ENCODE data around the gene MDN1. TPM values are rescaled to one million over a fixed set of nuclear protein-coding genes. Genes with fewer than 3 reads are reported as not detected.

The MDN1 gene
- total and polyA plus RNA-seq, 2 of the 13 experiments (the other 11 are each of a cell fraction or from before 2014, with no cell fraction given), result 18.8 to 52.9 TPM

GRCh38 chr6:89706121-89706520 lies 113.5 kb downstream of the MDN1 start (continued):
- no peak for TF ChIP-seq MAF1 (CRISPR knock-in tag; IDR thresholded peaks at IDR 0.05; ENCODE audit: borderline replicate concordance)
- TF ChIP-seq THAP9 (CRISPR knock-in tag; IDR thresholded peaks at IDR 0.05; ENCODE audit: borderline replicate concordance), result no peak
- no peak for TF ChIP-seq U2AF1 (optimal IDR thresholded peaks at IDR 0.05; ENCODE audit: low read depth, low read length)

GRCh38 chr6:89703292-89703691 lies 116.3 kb downstream of the MDN1 start:
- ATAC-seq (no peak), FAIRE-seq (no peak), DNase-seq (ENCODE audit: low spot score) (no peak)
- no peak overlapping the region for H3K4me2 ChIP-seq (ENCODE audit: low read depth, low read length)
- in situ Hi-C loops (cut with HindIII; ENCODE audit: extremely low pct_ligation_motif_present, low pct_unique_long_range_greater_than_20kb), result no loop called here
- H3K27ac ChIP-seq (ENCODE audit: extremely low read length, insufficient read depth, low read length), result no peak overlapping the region
- no peak overlapping the region for H3K4me3 ChIP-seq (replicated peaks in 1 of 3; ENCODE audit: insufficient read depth in 1 of 3, low read depth in 2 of 3, low read length in 3 of 3)
- no peaks in the 10 kb centered on the region for H3K27me3 ChIP-seq (ENCODE audit: control insufficient read depth in 1 of 2, insufficient read depth in 2 of 2, low read length in 2 of 2)
- BruUV-seq (replicated peaks), result no TSS peak
- H4K20me1 ChIP-seq (ENCODE audit: insufficient read depth, low read length), result no peaks in the 10 kb centered on the region
- no peak overlapping the region for H2AFZ ChIP-seq (ENCODE audit: low read length)
- CTCF ChIA-PET (ENCODE audit: low intra/inter-chr PET ratio, low total read pairs), result no interaction called here
- H3K9ac ChIP-seq (ENCODE audit: insufficient read depth, low read depth, low read length), result no peak overlapping the region
- peaks cover 11 to 72% of the 10 kb centered on the region in 2 experiments for H3K36me3 ChIP-seq (replicated peaks in 1 of 2; ENCODE audit: control insufficient read depth in 1 of 2, insufficient read depth in 2 of 2, low read length in 2 of 2)
- intact Hi-C loops (cut with micrococcal nuclease; ENCODE audit: unreplicated experiment), result no loop called here
- no peaks in the 10 kb centered on the region for H3K79me2 ChIP-seq (ENCODE audit: insufficient read depth, low read length)
- WGBS (ENCODE audit: low lambda C conversion rate), result 100% methylated on average over 1 of the region's 1 CpG
- POLR2A ChIA-PET, result no interaction called here
- peaks cover 7% of the 10 kb centered on the region for H3K4me1 ChIP-seq (ENCODE audit: insufficient read depth, low read length)
- no peaks in the 10 kb centered on the region for H3K9me3 ChIP-seq (ENCODE audit: low read length)
- TF ChIP-seq, protein P1, sequence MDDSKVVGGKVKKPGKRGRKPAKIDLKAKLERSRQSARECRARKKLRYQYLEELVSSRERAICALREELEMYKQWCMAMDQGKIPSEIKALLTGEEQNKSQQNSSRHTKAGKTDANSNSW (CRISPR knock-in tag; IDR thresholded peaks at IDR 0.05; ENCODE audit: borderline replicate concordance), result no peak
- no peak for TF ChIP-seq CSRNP2 (CRISPR knock-in tag; conservative IDR thresholded peaks at IDR 0.05; ENCODE audit: low read depth)
- TF ChIP-seq ZNF460 (CRISPR knock-in tag; IDR thresholded peaks at IDR 0.05; ENCODE audit: borderline replicate concordance), result no peak
- no peak for TF ChIP-seq HINFP (CRISPR knock-in tag; IDR thresholded peaks at IDR 0.05; ENCODE audit: low read depth)
- TF ChIP-seq ZNF724P (CRISPR knock-in tag; IDR thresholded peaks at IDR 0.05; ENCODE audit: borderline replicate concordance), result no peak
- TF ChIP-seq, protein P2, sequence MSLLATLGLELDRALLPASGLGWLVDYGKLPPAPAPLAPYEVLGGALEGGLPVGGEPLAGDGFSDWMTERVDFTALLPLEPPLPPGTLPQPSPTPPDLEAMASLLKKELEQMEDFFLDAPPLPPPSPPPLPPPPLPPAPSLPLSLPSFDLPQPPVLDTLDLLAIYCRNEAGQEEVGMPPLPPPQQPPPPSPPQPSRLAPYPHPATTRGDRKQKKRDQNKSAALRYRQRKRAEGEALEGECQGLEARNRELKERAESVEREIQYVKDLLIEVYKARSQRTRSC (CRISPR knock-in tag; IDR thresholded peaks at IDR 0.05; ENCODE audit: low read depth), result no peak
- TF ChIP-seq GLMP (CRISPR knock-in tag; IDR thresholded peaks at IDR 0.05; ENCODE audit: borderline replicate concordance), result no peak
- no peak for TF ChIP-seq SUZ12 (IDR thresholded peaks at IDR 0.05; ENCODE audit: low read depth, low read length)
- no peak for TF ChIP-seq ERF (CRISPR knock-in tag; IDR thresholded peaks at IDR 0.05)
- TF ChIP-seq ZBTB43 (CRISPR knock-in tag; conservative IDR thresholded peaks at IDR 0.05), result no peak
- TF ChIP-seq ZNF644 (CRISPR knock-in tag; IDR thresholded peaks at IDR 0.05; ENCODE audit: low read depth), result no peak

Data from HepG2 (cell line).